Testis (tissue), 3 donors: ENCODE measurements around the gene WBP2. TPM values are rescaled to one million over a fixed set of nuclear protein-coding genes. Genes with fewer than 3 reads are reported as not detected.
A peak's percentile ranks its signal among the peaks of the same experiment; 100 is the strongest.
"Not testable (repeated sequence)": the region's sequence is repeated elsewhere in the genome, so short reads cannot be mapped to it uniquely, and the experiment has no call there.

Source experiments
- DNase-seq: peaks from one replicate; pipeline ENCODE4 v3.0.0-alpha.2; 2019
- H3K27ac ChIP-seq, 2 donors: fragments of 200-600 bp; sonication (generic); one replicate each; pipeline ENCODE4 v1.5.1; 2019
- H3K27me3 ChIP-seq: fragments of 200-600 bp; sonication (generic); one replicate; pipeline ENCODE4 v1.5.1; 2019
- H3K36me3 ChIP-seq: fragments of 200-600 bp; sonication (generic); one replicate; pipeline ENCODE4 v1.5.1; 2017; ENCODE audit warnings: low read depth; ENCODE audit errors: missing control alignments
- H3K4me1 ChIP-seq: fragments of 200-600 bp; sonication (generic); one replicate; pipeline ENCODE4 v1.5.1; 2019
- H3K4me3 ChIP-seq, 2 donors: fragments of 200-600 bp; sonication (generic); one replicate each; pipeline ENCODE4 v1.5.1; 2017 to 2019
- H3K9me3 ChIP-seq: fragments of 200-600 bp; sonication (generic); one replicate; pipeline ENCODE4 v1.5.1; 2017
- CTCF ChIP-seq, 3 experiments: fragments of 450-650 bp in 2 of 3; fragments of 200-600 bp in 1 of 3; sonication (generic) in 1 of 3; IDR thresholded peaks; one replicate each; pipeline ENCODE4 v1.5.1; 2016 to 2019; ENCODE audit warnings: antibody characterized with exemption in 3 of 3, mild to moderate bottlenecking in 2 of 3, moderate library complexity in 1 of 3
- POLR2A ChIP-seq: fragments of 450-650 bp; IDR thresholded peaks from one replicate; pipeline ENCODE4 v1.6.1; 2017; ENCODE audit warnings: antibody characterized with exemption, mild to moderate bottlenecking, moderate library complexity
- WGBS, 2 donors: methylation state at CpG; one replicate each; pipeline ENCODE4 v1.1.5; 2018; 5-methylcytosine and 5-hydroxymethylcytosine counted together
- intact Hi-C: fragments of 100-400 bp; cut with DNase I; formaldehyde crosslinking; loops from one replicate; pipeline ENCODE4 v1.15.1; 2023; ENCODE audit warnings: low total_unique reads
- polyA plus RNA-seq: library from polyadenylated mRNA; stranded (reverse); fragments of 350-450 nt; fragmentation: Illumina TruSeq; extraction: RNeasy Lipid Tissue Mini Kit (QIAGEN cat#74804); gene quantifications from one replicate; pipeline ENCODE4 v1.2.3, GENCODE V29; 2014; ENCODE audit warnings: low read depth, low replicate concordance; ENCODE audit not compliant: insufficient read depth
- total RNA-seq, 2 donors: library from RNA; depleted of rRNA; stranded (reverse); fragments of >200 nt; gene quantifications; one replicate each; pipeline ENCODE4 v1.2.3, GENCODE V29; 2016

Gene WBP2
- total and polyA plus RNA-seq, 3 donors from 2014 or later, result 96.1 to 217 (median 127) TPM

GRCh38 chr17:75864448-75864871 is 9.3 kb upstream of the WBP2 start:
- TF ChIP-seq CTCF (IDR thresholded peaks at IDR 0.05) (no peak), POLR2A (no peak)
- H3K9me3 ChIP-seq, result no peaks in the 10 kb centered on the region
- H3K4me1 ChIP-seq, result peaks cover 26% of the 10 kb centered on the region
- H3K27me3 ChIP-seq, result no peaks in the 10 kb centered on the region
- H3K36me3 ChIP-seq, result no peaks in the 10 kb centered on the region
- DNase-seq, result peak; percentile 77
- no peak overlapping the region for H3K4me3 ChIP-seq
- intact Hi-C loops, result no loop called here
- WGBS, 2 donors, result 37 to 47% methylated on average over 6 to 8 of the region's 8 CpGs
- peak overlapping the region in 1 of 2 donors; percentile 53 for H3K27ac ChIP-seq

GRCh38 chr17:75861927-75862317 is 6.8 kb upstream of the WBP2 start:
- peak overlapping the region; percentile 39 to 66 for H3K27ac ChIP-seq
- peak; percentile 90 for DNase-seq
- 65 to 75% methylated on average over 9 of the region's 9 CpGs for WGBS, 2 donors

GRCh38 chr17:75859358-75859757 is 4.2 kb upstream of the WBP2 start:
- H3K9me3 ChIP-seq, H3K27me3 ChIP-seq, H3K27ac ChIP-seq, H3K36me3 ChIP-seq, DNase-seq, intact Hi-C loops, H3K4me3 ChIP-seq: not testable (repeated sequence)
- WGBS, 2 donors, result 87 to 96% methylated on average over 10 of the region's 10 CpGs
- H3K4me1 ChIP-seq, result peaks cover 17% of the 10 kb centered on the region

More at GRCh38 chr17:75861927-75862317, 6.8 kb upstream of the WBP2 start:
- no peaks in the 10 kb centered on the region for H3K36me3 ChIP-seq
- intact Hi-C loops, result no loop called here
- peaks cover 17% of the 10 kb centered on the region for H3K4me1 ChIP-seq
- TF ChIP-seq POLR2A (no peak), CTCF (IDR thresholded peaks at IDR 0.05) (no peak)
- no peaks in the 10 kb centered on the region for H3K27me3 ChIP-seq
- H3K9me3 ChIP-seq, result no peaks in the 10 kb centered on the region
- no peak overlapping the region for H3K4me3 ChIP-seq

DNA sequence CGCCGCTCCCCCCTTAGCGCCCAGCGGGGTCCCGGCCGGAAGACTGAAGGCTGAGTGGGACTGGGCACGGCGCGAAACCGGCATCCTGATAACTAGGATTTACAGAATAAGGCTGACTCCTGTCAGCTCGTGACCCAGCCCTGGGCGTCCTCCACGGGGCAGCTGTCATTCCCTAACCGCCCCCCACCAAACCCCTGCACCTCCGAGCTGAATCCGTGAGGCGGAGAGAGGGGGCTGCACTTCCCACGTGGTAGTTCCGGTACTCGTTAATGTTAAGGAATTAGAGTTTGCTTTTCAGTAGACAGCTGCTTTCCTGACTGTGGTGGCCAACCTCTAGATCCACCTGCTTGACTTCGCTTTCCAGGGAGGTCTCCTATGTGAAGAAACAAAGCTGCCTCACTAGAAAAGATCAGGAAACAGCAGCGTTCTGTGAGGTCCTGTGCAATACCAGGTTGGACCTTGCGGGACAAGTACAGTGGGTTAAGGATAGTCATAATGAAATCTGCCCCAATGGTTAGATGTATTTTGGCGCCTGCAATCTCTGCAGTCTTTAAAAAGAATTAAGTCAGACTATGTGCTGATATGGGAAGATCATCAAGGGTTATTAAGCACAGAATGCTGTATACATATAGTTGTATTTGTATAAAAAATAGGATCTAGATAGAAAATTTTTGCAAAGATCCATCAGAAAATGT is 1.1 kb upstream of the WBP2 start:
- H3K4me1 ChIP-seq, result peaks cover 21% of the 10 kb centered on the region
- H3K36me3 ChIP-seq, result no peaks in the 10 kb centered on the region
- H3K9me3 ChIP-seq, result no peaks in the 10 kb centered on the region
- no peaks in the 10 kb centered on the region for H3K27me3 ChIP-seq
- 2% methylated on average over 13 to 17 of the region's 24 CpGs for WGBS, 2 donors
- H3K4me3 ChIP-seq, result peak overlapping the region; percentile 75 to 87
- DNase-seq, result peak; percentile 61
- intact Hi-C loops, result no loop called here
- TF ChIP-seq CTCF (IDR thresholded peaks at IDR 0.05), result no peak
- no peak for TF ChIP-seq POLR2A
- peak overlapping the region; percentile 94 to 97 for H3K27ac ChIP-seq

GRCh38 chr17:75854881-75855309 is 240 bp downstream of the WBP2 start:
- no peaks in the 10 kb centered on the region for H3K36me3 ChIP-seq

More at GRCh38 chr17:75854881-75855309, 240 bp downstream of the WBP2 start:
- Histone ChIP-seq H3K4me1 (peaks cover 25% of the 10 kb centered on the region), H3K27me3 (no peaks in the 10 kb centered on the region), H3K9me3 (no peaks in the 10 kb centered on the region), H3K27ac (peak overlapping the region; percentile 96 to 97), H3K4me3 (peak overlapping the region; percentile 75 to 87)
- intact Hi-C loops, result no loop called here
- TF ChIP-seq POLR2A (no peak), CTCF (IDR thresholded peaks at IDR 0.05) (no peak)
- 0 to 1% methylated on average over 14 to 19 of the region's 19 CpGs for WGBS, 2 donors
- no peak for DNase-seq
